Liver (tissue), 9 donors: ENCODE results near the gene DNAJC11. TPM values are rescaled to one million over a fixed set of nuclear protein-coding genes. Genes with fewer than 3 reads are reported as not detected.

ENCODE experiments used
- DNase-seq: peaks from one replicate; pipeline ENCODE4 v3.0.0-alpha.2; 2017; ENCODE audit warnings: low spot score
- H3K27ac ChIP-seq, 2 donors: one replicate each; pipeline ENCODE4 v1.7.0; 2013; ENCODE audit warnings: inconsistent platforms in 2 of 2, low read length in 2 of 2, control low read depth in 1 of 2, low read depth in 1 of 2, mild to moderate bottlenecking in 1 of 2
- H3K27me3 ChIP-seq, 4 donors: one replicate each; pipeline versions ENCODE4 v1.6.1 to v1.7.0; 2013; ENCODE audit warnings: low read length in 3 of 4, inconsistent platforms in 1 of 4, mild to moderate bottlenecking in 1 of 4, moderate library complexity in 1 of 4; ENCODE audit not compliant: control insufficient read depth in 4 of 4, insufficient read depth in 4 of 4
- H3K36me3 ChIP-seq, 4 donors: one replicate each; pipeline versions ENCODE4 v1.6.1 to v1.7.0; 2013; ENCODE audit warnings: low read length in 3 of 4, mild to moderate bottlenecking in 3 of 4, low read depth in 1 of 4, moderate library complexity in 1 of 4; ENCODE audit not compliant: control insufficient read depth in 4 of 4, insufficient read depth in 3 of 4
- H3K4me1 ChIP-seq, 4 donors: one replicate each; pipeline versions ENCODE4 v1.6.1 to v1.7.0; 2013; ENCODE audit warnings: low read length in 3 of 4, mild to moderate bottlenecking in 3 of 4, moderate library complexity in 1 of 4; ENCODE audit not compliant: control insufficient read depth in 4 of 4, insufficient read depth in 4 of 4
- H3K4me3 ChIP-seq, 3 donors: one replicate each; pipeline versions ENCODE4 v1.6.1 to v1.7.0; 2013; ENCODE audit warnings: low read length in 3 of 3, control low read depth in 1 of 3, low read depth in 1 of 3, mild to moderate bottlenecking in 1 of 3
- H3K9ac ChIP-seq, 2 donors: one replicate each; pipeline ENCODE4 v1.7.0; 2013; ENCODE audit warnings: low read length in 2 of 2, mild to moderate bottlenecking in 2 of 2, moderate library complexity in 2 of 2, control low read depth in 1 of 2, low read depth in 1 of 2
- H3K9me3 ChIP-seq, 4 donors: one replicate each; pipeline versions ENCODE4 v1.6.1 to v1.7.0; 2013; ENCODE audit warnings: low read length in 3 of 4; ENCODE audit not compliant: control insufficient read depth in 4 of 4
- ATF3 ChIP-seq: IDR thresholded peaks from 2 replicates; pipeline ENCODE4 v1.6.1; 2016; ENCODE audit warnings: antibody characterized with exemption
- CTCF ChIP-seq: fragments of 150-350 bp; IDR thresholded peaks from 2 replicates; pipeline ENCODE4 v1.5.1; 2017; ENCODE audit warnings: improper control_type of control experiment, low read depth, low read length; ENCODE audit not compliant: missing input control
- EGR1 ChIP-seq, 2 donors: IDR thresholded peaks; 2 replicates each; pipeline ENCODE4 v1.6.1; 2016 to 2018; ENCODE audit warnings: antibody characterized with exemption in 2 of 2, low read depth in 2 of 2
- FOXA1 ChIP-seq: IDR thresholded peaks from 2 replicates; pipeline ENCODE4 v1.6.1; 2016; ENCODE audit warnings: antibody characterized with exemption
- FOXA2 ChIP-seq: IDR thresholded peaks from 2 replicates; pipeline ENCODE4 v1.6.1; 2016; ENCODE audit warnings: antibody characterized with exemption
- GABPA ChIP-seq, 2 donors: IDR thresholded peaks in 1 of 2; conservative IDR thresholded peaks in 1 of 2; 2 replicates each; pipeline ENCODE4 v1.6.1; 2016; ENCODE audit warnings: antibody characterized with exemption in 2 of 2, mild to moderate bottlenecking in 1 of 2, moderate library complexity in 1 of 2
- HNF4A ChIP-seq, 2 donors: conservative IDR thresholded peaks; 2 replicates each; pipeline ENCODE4 v1.6.1; 2016; ENCODE audit warnings: antibody characterized with exemption in 2 of 2, mild to moderate bottlenecking in 2 of 2
- HNF4G ChIP-seq: IDR thresholded peaks from 2 replicates; pipeline ENCODE4 v1.6.1; 2016; ENCODE audit warnings: antibody characterized with exemption
- JUND ChIP-seq, 2 donors: IDR thresholded peaks; 2 replicates each; pipeline ENCODE4 v1.6.1; 2016; ENCODE audit warnings: antibody characterized with exemption in 2 of 2
- NR2F2 ChIP-seq: IDR thresholded peaks from 2 replicates; pipeline ENCODE4 v1.6.1; 2016; ENCODE audit warnings: antibody characterized with exemption
- RAD21 ChIP-seq, 2 donors: IDR thresholded peaks; 2 replicates each; pipeline ENCODE4 v1.6.1; 2016; ENCODE audit warnings: antibody characterized with exemption in 2 of 2, mild to moderate bottlenecking in 2 of 2
- RXRA ChIP-seq, 2 donors: IDR thresholded peaks; 2 replicates each; pipeline ENCODE4 v1.6.1; 2017 to 2018; ENCODE audit warnings: antibody characterized with exemption in 2 of 2, mild to moderate bottlenecking in 1 of 2
- SP1 ChIP-seq: IDR thresholded peaks from 2 replicates; pipeline ENCODE4 v1.6.1; 2018; ENCODE audit warnings: antibody characterized with exemption, mild to moderate bottlenecking
- TAF1 ChIP-seq: conservative IDR thresholded peaks from 2 replicates; pipeline ENCODE4 v1.6.1; 2016; ENCODE audit warnings: antibody characterized with exemption, mild to moderate bottlenecking
- YY1 ChIP-seq: IDR thresholded peaks from 2 replicates; pipeline ENCODE4 v1.6.1; 2016; ENCODE audit warnings: antibody characterized with exemption, mild to moderate bottlenecking
- ZBTB33 ChIP-seq: IDR thresholded peaks from 2 replicates; pipeline ENCODE4 v1.6.1; 2016; ENCODE audit warnings: antibody characterized with exemption
- WGBS: extraction: QIAGEN DNeasy Blood & Tissue Kit; methylation state at CpG from one replicate; pipeline ENCODE4 v1.1.7; 2013; 5-methylcytosine and 5-hydroxymethylcytosine counted together
- polyA plus RNA-seq, 2 donors: library from polyadenylated mRNA; stranded (reverse) in 1 of 2; unstranded in 1 of 2; fragments of 200-250 nt in 1 of 2; fragments of >200 nt in 1 of 2; fragmentation: Nextera tagmentation in 1 of 2; extraction: Ambion mirVana in 1 of 2; gene quantifications; one replicate each; pipeline versions ENCODE4 v1.2.1 to v1.2.3, GENCODE V29; 2013 to 2015
- total RNA-seq, 2 donors: library from RNA; depleted of rRNA; stranded (reverse); fragments of >200 nt; gene quantifications; one replicate each; pipeline ENCODE4 v1.2.3, GENCODE V29; 2014
- TF ChIP-seq, protein P1 (sequence below): IDR thresholded peaks from 2 replicates; pipeline ENCODE4 v1.6.1; 2016; ENCODE audit warnings: antibody characterized with exemption
- TF ChIP-seq, protein P2 (sequence below): IDR thresholded peaks from 2 replicates; pipeline ENCODE4 v1.6.1; 2016; ENCODE audit warnings: antibody characterized with exemption, mild to moderate bottlenecking
- donor health status: healthy.
- donor health status: healthy.
- donor health status: healthy.
- donor health status: healthy.
- donor health status: healthy.

DNAJC11 gene
- total and polyA plus RNA-seq, 4 donors: 16.5 to 36.1 (median 23.8) TPM

DNA sequence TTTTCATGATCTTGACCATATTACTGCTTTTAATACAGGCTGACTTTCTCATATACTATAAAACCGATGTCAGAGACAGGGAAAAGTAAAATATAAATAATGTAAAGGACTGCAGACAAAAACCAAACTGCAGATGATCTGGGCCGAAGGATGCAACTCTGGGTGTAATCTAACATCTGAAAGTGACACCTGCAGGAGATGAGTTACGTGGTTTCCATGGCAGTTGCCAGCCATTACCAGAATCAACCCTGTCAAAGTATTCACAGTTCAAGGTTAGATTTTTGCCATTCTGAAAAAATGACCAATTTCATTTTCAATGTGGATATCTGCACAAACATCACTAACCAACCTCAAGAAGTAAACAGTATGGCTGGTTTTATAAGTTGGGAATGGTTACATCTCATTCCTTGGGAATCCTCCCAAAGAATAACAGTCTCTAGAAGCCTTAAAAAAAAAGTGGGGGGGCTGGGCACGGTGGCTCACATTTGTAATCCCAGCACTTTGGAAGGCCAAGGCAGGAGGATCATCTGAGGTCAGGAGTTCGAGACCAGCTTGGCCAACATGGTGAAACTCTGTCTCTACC, 27.7 kb downstream of the DNAJC11 start:
- DNase-seq: no peak
- Histone ChIP-seq H3K9ac (no peak overlapping the region), H3K36me3 (peaks cover 0 to 23% (median 16%) of the 10 kb centered on the region in 4 donors), H3K4me3 (no peak overlapping the region), H3K9me3 (no peaks in the 10 kb centered on the region), H3K27me3 (no peaks in the 10 kb centered on the region), H3K27ac (no peak overlapping the region), H3K4me1 (no peaks in the 10 kb centered on the region)
- TF ChIP-seq JUND (IDR thresholded peaks at IDR 0.05) (no peak), RAD21 (IDR thresholded peaks at IDR 0.05) (no peak), RXRA (IDR thresholded peaks at IDR 0.05) (no peak), YY1 (no peak), CTCF (no peak), SP1 (no peak), ATF3 (no peak), FOXA2 (no peak), HNF4A (conservative IDR thresholded peaks at IDR 0.05) (no peak), EGR1 (IDR thresholded peaks at IDR 0.05; ENCODE audit: low read depth in 2 of 2) (no peak), GABPA (IDR thresholded peaks at IDR 0.05 in 1 of 2, conservative IDR thresholded peaks at IDR 0.05 in 1 of 2) (no peak), TAF1 (no peak), HNF4G (no peak), FOXA1 (no peak), NR2F2 (no peak), ZBTB33 (no peak)
- TF ChIP-seq, protein P1, sequence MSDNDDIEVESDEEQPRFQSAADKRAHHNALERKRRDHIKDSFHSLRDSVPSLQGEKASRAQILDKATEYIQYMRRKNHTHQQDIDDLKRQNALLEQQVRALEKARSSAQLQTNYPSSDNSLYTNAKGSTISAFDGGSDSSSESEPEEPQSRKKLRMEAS: no peak
- TF ChIP-seq, protein P2, sequence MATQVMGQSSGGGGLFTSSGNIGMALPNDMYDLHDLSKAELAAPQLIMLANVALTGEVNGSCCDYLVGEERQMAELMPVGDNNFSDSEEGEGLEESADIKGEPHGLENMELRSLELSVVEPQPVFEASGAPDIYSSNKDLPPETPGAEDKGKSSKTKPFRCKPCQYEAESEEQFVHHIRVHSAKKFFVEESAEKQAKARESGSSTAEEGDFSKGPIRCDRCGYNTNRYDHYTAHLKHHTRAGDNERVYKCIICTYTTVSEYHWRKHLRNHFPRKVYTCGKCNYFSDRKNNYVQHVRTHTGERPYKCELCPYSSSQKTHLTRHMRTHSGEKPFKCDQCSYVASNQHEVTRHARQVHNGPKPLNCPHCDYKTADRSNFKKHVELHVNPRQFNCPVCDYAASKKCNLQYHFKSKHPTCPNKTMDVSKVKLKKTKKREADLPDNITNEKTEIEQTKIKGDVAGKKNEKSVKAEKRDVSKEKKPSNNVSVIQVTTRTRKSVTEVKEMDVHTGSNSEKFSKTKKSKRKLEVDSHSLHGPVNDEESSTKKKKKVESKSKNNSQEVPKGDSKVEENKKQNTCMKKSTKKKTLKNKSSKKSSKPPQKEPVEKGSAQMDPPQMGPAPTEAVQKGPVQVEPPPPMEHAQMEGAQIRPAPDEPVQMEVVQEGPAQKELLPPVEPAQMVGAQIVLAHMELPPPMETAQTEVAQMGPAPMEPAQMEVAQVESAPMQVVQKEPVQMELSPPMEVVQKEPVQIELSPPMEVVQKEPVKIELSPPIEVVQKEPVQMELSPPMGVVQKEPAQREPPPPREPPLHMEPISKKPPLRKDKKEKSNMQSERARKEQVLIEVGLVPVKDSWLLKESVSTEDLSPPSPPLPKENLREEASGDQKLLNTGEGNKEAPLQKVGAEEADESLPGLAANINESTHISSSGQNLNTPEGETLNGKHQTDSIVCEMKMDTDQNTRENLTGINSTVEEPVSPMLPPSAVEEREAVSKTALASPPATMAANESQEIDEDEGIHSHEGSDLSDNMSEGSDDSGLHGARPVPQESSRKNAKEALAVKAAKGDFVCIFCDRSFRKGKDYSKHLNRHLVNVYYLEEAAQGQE: no peak
- 93% methylated on average over 5 of the region's 5 CpGs for WGBS
